ENCODE data around the gene FMO2.

FMO2 gene

DNA sequence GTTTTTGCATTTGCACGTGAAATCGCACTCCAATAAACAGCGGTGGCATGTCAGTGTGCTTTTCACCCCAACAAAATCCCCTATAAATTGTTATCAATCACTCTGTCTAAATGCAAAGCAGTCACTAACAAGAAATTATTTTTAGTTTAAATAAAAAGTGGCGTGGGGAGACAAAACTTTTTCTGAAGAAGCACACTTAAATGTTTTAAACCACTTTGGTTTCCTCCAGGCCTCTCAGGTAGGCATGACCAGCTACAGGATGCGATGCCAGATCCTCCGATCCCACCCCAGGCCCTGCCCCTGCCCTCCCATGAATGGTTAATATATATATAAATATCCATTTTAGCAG lies 66.8 kb downstream of the FMO2 start:
- Histone ChIP-seq H3K4me3 (ENCODE audit: low read length) (peak overlapping the region; percentile 64), H3K9me3 (replicated peaks; ENCODE audit: insufficient read depth, low read length) (no peaks in the 10 kb centered on the region), H3K9ac (ENCODE audit: low read length) (peak overlapping the region; percentile 69; the same call in 1 of the 2 replicates), H3K27ac (ENCODE audit: low read length) (peak overlapping the region; percentile 87), H3K4me1 (ENCODE audit: low read length) (peaks cover 38% of the 10 kb centered on the region), H3K36me3 (replicated peaks; ENCODE audit: insufficient read depth, low read length) (no peaks in the 10 kb centered on the region), H2AFZ (ENCODE audit: low read length) (peak overlapping the region; percentile 90), H3F3A (ENCODE audit: insufficient read depth, low read length) (peaks cover 34% of the 10 kb centered on the region), H4K20me1 (ENCODE audit: insufficient read depth, low read length) (no peaks in the 10 kb centered on the region), H3K79me2 (ENCODE audit: low read length) (no peaks in the 10 kb centered on the region), H3K4me2 (ENCODE audit: low read depth, low read length) (peak overlapping the region; percentile 94), H3K27me3 (replicated peaks; ENCODE audit: insufficient read depth, low read length) (no peaks in the 10 kb centered on the region), H3K9me2 (replicated peaks; ENCODE audit: insufficient read depth, low read length) (no peaks in the 10 kb centered on the region)
- TF ChIP-seq, protein P1, sequence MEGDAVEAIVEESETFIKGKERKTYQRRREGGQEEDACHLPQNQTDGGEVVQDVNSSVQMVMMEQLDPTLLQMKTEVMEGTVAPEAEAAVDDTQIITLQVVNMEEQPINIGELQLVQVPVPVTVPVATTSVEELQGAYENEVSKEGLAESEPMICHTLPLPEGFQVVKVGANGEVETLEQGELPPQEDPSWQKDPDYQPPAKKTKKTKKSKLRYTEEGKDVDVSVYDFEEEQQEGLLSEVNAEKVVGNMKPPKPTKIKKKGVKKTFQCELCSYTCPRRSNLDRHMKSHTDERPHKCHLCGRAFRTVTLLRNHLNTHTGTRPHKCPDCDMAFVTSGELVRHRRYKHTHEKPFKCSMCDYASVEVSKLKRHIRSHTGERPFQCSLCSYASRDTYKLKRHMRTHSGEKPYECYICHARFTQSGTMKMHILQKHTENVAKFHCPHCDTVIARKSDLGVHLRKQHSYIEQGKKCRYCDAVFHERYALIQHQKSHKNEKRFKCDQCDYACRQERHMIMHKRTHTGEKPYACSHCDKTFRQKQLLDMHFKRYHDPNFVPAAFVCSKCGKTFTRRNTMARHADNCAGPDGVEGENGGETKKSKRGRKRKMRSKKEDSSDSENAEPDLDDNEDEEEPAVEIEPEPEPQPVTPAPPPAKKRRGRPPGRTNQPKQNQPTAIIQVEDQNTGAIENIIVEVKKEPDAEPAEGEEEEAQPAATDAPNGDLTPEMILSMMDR (IDR thresholded peaks at IDR 0.05; ENCODE audit: low read length) = no peak
- TF ChIP-seq EZH2phosphoT487 (IDR thresholded peaks at IDR 0.05; ENCODE audit: low read length) = no peak
- no peak for TF ChIP-seq EZH2 (optimal IDR thresholded peaks at IDR 0.05; ENCODE audit: low read depth, low read length)
- DNase-seq = peak; percentile 34

DNA sequence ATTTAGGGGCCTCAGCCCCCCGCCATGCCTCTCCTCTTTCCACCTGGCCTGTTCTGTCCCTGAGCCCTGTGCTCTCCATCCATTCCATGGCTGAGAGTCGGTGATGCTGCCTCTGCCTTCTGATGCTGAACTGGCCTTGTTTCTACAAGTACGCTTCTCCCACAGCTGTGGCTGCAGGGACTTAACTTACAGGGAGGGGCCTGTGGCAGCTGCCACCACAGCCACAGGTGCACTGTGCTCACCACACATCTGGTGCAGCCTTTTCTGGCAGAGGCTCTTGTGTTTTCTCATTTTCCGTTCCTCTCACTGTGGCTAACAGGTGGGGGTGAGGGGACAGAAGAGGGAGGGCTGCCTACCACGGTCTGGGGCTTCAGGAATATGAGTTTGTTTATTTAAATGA lies 67.4 kb downstream of the FMO2 start:
- peaks cover 37% of the 10 kb centered on the region for H3F3A ChIP-seq (ENCODE audit: insufficient read depth, low read length)
- peak; percentile 99 for DNase-seq

DNA sequence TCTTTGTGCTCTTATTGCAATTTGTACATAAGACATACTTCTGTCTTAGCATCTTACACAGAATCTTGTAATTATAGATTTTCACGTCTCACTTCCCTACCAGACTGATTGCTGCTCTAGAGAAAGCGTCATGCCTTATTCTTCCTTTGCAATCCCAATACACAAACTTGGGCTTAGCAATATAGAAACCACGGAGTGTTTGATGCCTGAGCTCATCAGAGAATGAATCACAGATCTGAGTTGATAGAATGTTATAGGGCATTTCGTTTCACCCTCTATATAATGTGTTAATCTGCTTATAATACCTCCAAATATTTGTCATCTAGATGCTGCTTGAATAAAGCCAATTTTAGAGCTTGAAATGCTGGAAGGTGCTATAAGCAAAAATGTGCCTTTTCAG lies 69.8 kb downstream of the FMO2 start:
- TF ChIP-seq EZH2 (optimal IDR thresholded peaks at IDR 0.05; ENCODE audit: low read depth, low read length) (no peak), EZH2phosphoT487 (IDR thresholded peaks at IDR 0.05; ENCODE audit: low read length) (no peak)
- TF ChIP-seq, protein P1 (IDR thresholded peaks at IDR 0.05; ENCODE audit: low read length) = no peak
- no peak for DNase-seq
- no peaks in the 10 kb centered on the region for H3K79me2 ChIP-seq (ENCODE audit: low read length)
- no peaks in the 10 kb centered on the region for H3K9me2 ChIP-seq (replicated peaks; ENCODE audit: insufficient read depth, low read length)
- H3K36me3 ChIP-seq (replicated peaks; ENCODE audit: insufficient read depth, low read length) = no peaks in the 10 kb centered on the region
- no peak overlapping the region for H3K4me3 ChIP-seq (ENCODE audit: low read length)
- no peaks in the 10 kb centered on the region for H3K9me3 ChIP-seq (replicated peaks; ENCODE audit: insufficient read depth, low read length)
- H4K20me1 ChIP-seq (ENCODE audit: insufficient read depth, low read length) = no peaks in the 10 kb centered on the region
- peaks cover 42% of the 10 kb centered on the region for H3F3A ChIP-seq (ENCODE audit: insufficient read depth, low read length)
- H3K27ac ChIP-seq (ENCODE audit: low read length) = no peak overlapping the region
- peaks cover 68% of the 10 kb centered on the region for H3K4me1 ChIP-seq (ENCODE audit: low read length)
- H3K27me3 ChIP-seq (replicated peaks; ENCODE audit: insufficient read depth, low read length) = no peaks in the 10 kb centered on the region
- H3K4me2 ChIP-seq (ENCODE audit: low read depth, low read length) = no peak overlapping the region
- no peak overlapping the region for H2AFZ ChIP-seq (ENCODE audit: low read length)
- H3K9ac ChIP-seq (ENCODE audit: low read length) = no peak overlapping the region

More for the DNA sequence above, 67.4 kb downstream of the FMO2 start:
- Histone ChIP-seq H2AFZ (ENCODE audit: low read length) (peak overlapping the region; percentile 26), H3K4me2 (ENCODE audit: low read depth, low read length) (peak overlapping the region; percentile 94), H3K9ac (ENCODE audit: low read length) (peak overlapping the region; percentile 69; the same call in 1 of the 2 replicates), H3K9me2 (replicated peaks; ENCODE audit: insufficient read depth, low read length) (no peaks in the 10 kb centered on the region), H3K4me3 (ENCODE audit: low read length) (peak overlapping the region; percentile 64), H4K20me1 (ENCODE audit: insufficient read depth, low read length) (no peaks in the 10 kb centered on the region), H3K79me2 (ENCODE audit: low read length) (no peaks in the 10 kb centered on the region), H3K27me3 (replicated peaks; ENCODE audit: insufficient read depth, low read length) (no peaks in the 10 kb centered on the region), H3K27ac (ENCODE audit: low read length) (peak overlapping the region; percentile 87), H3K4me1 (ENCODE audit: low read length) (peaks cover 44% of the 10 kb centered on the region), H3K9me3 (replicated peaks; ENCODE audit: insufficient read depth, low read length) (no peaks in the 10 kb centered on the region), H3K36me3 (replicated peaks; ENCODE audit: insufficient read depth, low read length) (no peaks in the 10 kb centered on the region)
- TF ChIP-seq EZH2 (optimal IDR thresholded peaks at IDR 0.05; ENCODE audit: low read depth, low read length) = no peak
- TF ChIP-seq, protein P1 (IDR thresholded peaks at IDR 0.05; ENCODE audit: low read length) = no peak
- TF ChIP-seq EZH2phosphoT487 (IDR thresholded peaks at IDR 0.05; ENCODE audit: low read length) = no peak
